Right lobe of liver (tissue), 4 donors: Measurements from ENCODE around the gene RARB.

Experiments
- CTCF ChIP-seq, 4 donors: fragments of 200-600 bp in 3 of 4; fragments of 450-650 bp in 1 of 4; IDR thresholded peaks; one replicate each; pipeline versions ENCODE4 v1.5.1 to v1.8.0; 2016 to 2022; ENCODE audit warnings: antibody characterized with exemption in 4 of 4, mild to moderate bottlenecking in 2 of 4
- POLR2A ChIP-seq: fragments of 450-650 bp; IDR thresholded peaks from one replicate; pipeline ENCODE4 v1.6.1; 2017; ENCODE audit warnings: antibody characterized with exemption, mild to moderate bottlenecking
- donor health status: DM: no; HTN: no; CAD: no.
- donor health status: DM: no; HTN: no; CAD: no.
- donor health status: DM: no; HTN: yes; CAD: no.

GRCh38 chr3:25390605-25391004, 37.5 kb upstream of the RARB start:
- TF ChIP-seq CTCF (IDR thresholded peaks at IDR 0.05) (no peak), POLR2A (no peak)
